HG03280 (cell line): ENCODE results near the gene DENND1C.

Source experiments
- ATAC-seq: cut with Tn5 transposase; IDR thresholded peaks from one replicate; pipeline ENCODE4 v1.9.1; 2021; ENCODE audit warnings: mild to moderate bottlenecking, moderate library complexity; ENCODE audit not compliant: unreplicated experiment

The DENND1C gene

DNA sequence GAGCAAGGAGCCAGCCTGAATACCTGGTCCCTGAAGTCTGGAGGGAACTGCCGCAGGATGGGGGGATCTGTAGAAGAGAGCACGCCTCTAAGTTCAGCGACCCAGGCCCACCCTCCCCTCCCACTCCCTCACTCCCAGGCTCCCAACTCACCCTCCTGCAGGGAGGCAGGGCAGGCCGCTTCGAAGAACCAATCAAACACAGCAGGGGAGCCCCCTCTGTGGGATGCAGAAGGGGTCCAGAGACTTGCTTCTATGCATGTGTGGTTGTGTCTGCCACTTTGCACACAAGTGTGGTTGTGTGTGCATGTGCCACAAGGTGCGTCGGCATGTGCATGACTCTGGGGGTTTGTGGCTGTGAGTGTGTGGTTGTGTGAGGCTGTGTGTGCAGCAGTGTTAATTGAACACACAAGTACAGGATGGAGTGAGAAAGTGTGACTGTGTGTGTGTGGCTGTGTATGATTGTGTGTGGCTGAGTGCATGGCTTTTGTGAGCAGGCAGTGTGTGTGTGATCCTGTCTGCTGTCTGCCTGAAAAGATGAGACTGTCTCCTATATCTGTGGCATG lies 1.7 kb downstream of the DENND1C start:
- no peak for ATAC-seq

DNA sequence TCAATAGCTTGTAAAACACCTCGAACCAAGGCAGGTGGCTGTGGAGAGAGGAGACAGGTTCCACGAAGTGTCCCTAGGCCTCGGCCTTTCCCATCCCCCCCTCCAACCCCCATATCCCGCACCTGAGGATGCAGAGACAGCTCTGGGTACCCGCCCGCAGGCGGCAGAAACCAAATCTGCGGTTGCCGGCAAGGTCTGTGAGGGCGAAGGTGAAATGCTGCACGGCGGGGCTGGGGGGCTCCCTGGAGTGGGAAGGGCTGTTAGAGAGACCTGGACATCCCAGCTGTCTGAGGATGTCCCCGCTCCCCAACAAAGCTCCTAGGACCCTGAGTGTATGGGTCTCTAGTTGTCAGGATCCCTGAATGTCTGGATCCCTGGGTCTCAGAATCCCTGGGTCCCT lies 2.8 kb downstream of the DENND1C start:
- ATAC-seq: no peak

DNA sequence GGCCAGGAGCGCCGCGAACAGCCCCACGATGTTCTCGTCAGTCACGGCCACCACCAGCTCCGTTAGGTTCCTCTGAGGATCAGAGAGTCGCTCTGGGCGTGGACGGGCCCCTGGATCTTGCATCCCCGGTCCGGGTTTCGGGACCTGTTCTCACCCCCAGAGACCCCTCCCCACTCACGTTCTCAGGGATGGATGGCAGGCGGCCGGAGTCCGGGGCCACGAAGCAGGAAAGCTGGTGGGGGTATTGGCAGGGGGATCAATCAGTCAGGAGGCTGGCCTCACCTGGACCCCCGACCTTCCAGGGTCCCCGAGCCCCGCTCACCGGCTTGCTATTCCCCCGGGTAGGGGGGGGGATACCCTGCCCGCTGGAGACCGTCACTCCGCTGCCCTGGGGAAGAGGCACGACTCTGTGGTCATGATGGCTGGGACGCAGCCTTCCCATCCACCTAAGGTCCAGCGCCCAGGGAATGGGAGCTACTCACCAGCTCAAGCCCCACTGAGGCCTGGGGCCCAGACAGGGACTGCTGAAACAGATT lies 4.6 kb downstream of the DENND1C start:
- ATAC-seq: no peak

DNA sequence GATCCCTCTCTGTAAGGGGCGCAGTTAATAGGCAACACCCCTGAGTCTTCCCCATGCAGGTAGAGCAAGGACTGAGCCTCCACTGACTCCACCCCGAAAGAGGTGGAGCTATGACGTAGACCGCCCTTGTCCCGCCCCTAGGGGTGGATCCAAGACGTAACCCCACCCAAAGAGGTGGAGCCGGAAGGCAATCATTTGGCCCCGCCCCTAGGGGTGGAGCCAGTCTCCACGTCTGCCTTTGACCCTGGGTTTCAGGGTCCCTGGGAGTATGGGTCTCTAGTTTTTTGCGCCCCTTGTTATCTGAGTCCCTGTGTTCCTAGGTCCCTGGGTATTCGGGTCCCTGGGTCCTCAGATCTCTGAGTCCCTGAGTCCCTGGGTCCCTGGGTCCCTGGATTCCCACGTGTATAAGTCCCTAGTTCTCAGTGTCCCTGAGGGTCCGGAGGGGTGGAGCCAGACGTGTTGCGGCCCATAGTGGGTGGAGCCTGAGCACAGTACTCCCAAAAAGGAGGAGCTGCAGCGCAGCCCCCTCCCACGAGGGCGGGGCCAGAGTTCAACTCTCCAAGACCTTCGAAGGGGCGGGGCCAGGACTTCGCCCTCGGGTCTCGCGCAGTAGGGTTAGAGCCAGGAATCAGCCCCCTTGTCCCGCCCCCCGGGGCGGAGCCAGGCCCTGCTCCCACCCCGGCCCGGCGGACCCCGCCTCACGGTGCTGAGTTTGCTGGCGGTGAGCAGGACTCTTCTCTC lies 5.3 kb downstream of the DENND1C start:
- ATAC-seq: no peak

DNA sequence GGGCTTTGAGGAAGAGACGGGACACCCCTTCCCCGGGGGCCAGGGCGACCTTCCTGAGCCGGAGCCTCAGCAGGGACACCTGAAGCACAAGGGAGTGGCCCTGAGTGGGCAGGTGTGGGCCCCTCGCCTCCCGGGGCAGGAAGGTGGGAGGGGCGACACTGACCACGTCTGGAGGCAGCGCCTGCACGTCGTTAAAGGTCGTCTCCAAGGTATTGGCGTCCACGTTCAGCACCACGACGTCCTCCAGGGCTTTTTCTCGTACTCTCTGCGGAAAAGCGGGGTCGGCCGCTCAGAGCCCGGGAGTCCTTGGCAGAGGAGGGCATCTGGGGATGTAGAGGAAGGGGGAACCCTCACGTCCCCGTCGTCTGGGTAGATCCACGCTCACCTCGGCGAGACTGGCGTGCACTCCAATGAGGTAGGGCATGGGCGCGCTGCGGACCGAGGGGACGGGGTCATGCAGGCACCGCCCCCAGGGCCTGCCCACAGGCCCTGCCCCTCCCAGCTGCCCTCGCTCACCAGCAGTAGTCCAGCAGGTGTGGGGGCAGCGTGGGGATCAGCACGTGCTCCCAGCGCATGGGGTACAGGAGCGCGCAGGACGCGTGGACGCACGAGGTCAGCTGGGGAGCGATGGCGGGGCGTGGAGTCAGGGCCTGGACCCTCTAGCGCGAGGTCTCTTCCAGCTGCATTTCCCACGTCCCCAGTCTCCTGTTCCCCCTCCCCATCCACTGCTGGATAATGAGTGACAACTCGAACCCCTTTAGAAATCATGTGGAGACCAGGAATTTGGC lies 6.1 kb downstream of the DENND1C start:
- ATAC-seq: no peak

DNA sequence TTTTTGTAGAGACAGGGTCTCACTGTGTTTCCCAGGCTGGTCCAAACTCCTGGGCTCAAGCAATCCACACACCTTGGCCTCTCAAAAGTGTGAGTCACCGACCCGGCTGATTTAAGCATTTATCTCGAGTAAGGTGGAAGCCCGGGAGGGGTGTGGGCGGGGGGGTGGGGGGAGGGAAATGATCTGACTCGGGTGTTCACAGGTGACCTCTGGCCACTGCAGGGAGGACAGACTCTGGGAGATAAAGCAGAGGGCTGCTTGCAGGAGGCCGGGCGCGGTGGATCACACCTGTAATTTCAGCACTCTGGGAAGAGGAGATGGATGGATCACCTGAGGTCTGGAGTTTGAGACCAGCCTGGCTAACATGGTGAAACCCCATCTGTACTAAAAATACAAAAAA lies 7.9 kb downstream of the DENND1C start:
- ATAC-seq: no peak

DNA sequence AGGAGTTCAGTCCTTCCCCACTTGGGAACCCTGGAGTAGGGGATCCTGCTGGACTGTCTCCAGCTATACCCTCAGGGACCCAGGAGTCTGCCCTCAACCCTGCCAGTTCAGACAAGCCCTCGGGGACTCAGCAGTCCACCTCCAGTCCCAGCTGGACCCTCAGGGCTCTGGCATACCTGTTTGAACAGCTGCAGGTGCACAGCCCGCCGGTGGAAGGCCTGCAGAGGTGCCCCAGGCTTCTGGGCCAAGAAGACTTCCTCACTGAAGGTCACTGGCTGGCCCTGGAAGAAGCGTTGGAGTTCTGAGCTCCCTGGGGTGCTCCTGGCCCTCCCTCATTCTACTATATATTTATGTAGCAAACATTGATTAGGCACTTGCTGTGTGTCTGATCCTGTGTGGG lies 8.9 kb downstream of the DENND1C start:
- ATAC-seq: no peak

DNA sequence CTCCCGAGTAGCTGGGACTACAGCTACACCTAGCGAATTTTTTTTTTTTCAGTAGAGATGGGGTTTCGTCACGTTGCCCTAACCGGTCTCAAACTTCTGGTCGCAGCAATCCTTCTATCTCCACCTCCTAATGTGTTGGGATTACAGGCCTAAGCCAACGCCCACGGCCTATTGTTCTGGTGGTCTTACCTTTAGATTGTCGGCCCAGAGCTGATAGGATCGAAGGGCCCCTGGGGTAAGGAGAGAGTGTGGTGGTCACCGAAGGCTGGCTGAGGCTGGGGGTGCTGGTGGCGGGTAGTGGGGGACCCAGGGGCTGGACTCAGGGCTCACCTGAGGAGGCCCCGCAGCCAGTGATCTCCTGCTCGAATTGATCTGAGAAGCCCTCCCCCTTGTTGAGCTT lies 10.5 kb downstream of the DENND1C start:
- no peak for ATAC-seq

DNA sequence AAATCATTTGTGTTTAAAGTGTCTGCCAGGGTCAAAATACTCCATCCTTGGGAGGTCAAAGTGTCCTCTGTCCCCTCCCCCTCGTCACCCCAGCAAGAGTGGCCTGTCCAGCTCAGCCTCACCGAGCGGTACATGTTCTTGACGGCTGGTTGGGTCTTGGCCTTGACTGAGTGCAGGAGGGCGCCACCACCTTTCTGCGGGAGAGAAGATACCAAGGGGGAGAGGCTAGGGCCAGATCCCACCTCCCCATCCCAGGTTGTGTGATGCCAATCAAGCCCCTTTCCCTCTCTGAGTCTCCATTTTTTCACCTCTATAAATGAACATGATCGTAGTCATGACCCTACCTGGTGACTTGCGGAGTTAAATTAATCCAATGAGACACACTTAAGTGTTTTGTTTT lies 11.4 kb downstream of the DENND1C start:
- ATAC-seq: no peak

DNA sequence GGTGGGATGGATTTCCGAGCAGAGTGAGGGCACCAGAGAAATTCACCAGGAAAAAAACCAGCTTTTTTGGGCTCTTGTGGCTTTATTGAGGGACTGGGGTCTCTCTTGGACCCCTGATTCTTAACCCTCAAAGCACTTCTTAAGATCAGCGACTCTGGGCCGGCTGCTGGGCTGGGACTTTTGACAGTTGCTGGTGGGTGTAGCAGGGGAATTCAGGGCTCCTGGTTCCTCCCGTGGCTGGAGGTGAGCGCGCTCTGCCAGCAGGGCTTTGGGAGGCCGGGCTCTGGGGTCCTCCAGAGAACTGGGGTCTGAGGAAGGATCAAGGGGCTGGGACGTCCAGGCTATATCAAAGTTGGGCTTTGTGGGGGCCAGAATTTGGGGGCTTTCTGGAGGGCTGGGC lies 14.2 kb downstream of the DENND1C start:
- ATAC-seq: no peak

DNA sequence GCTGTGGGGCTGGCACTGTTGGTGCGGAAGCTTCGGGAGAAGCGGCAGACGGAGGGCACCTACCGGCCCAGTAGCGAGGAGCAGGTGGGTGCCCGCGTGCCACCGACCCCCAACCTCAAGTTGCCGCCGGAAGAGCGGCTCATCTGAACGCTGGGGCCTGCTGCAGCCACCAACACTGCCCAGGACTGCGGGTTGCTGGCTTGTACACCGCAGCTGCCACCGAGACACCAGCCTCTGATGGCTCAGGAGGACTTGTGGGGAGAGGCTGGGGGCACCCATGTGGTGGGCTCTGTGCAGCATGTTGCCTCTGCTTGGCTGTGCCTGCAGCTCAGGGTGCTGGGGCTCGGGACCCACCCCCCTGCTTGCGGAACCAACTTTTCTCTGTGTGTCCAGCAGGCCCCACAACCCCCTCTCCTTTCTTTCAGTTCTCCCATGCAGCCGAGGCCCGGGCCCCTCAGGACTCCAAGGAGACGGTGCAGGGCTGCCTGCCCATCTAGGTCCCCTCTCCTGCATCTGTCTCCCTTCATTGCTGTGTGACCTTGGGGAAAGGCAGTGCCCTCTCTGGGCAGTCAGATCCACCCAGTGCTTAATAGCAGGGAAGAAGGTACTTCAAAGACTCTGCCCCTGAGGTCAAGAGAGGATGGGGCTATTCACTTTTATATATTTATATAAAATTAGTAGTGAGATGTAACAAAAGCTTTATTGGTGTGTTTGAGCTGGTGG lies 14.9 kb downstream of the DENND1C start:
- ATAC-seq: no peak

DNA sequence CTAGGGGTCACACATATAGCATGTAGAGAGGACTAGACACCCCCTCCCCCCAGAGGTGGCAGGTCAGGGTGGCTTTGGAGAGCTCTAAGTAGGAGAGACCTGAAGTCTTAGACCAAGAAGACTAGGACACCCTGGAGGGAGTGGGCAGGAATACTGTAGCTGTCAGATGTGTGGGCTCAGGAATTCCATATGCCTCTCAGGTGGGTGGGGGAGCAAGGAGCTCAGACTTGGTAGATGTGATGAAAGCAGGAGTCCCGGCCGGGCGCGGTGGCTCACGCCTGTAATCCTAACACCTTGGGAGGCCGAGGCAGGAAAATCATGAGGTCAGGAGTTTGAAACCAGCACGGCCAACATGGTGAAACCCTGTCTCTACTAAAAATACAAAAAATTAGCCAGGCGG lies 15.9 kb downstream of the DENND1C start:
- ATAC-seq: no peak

DNA sequence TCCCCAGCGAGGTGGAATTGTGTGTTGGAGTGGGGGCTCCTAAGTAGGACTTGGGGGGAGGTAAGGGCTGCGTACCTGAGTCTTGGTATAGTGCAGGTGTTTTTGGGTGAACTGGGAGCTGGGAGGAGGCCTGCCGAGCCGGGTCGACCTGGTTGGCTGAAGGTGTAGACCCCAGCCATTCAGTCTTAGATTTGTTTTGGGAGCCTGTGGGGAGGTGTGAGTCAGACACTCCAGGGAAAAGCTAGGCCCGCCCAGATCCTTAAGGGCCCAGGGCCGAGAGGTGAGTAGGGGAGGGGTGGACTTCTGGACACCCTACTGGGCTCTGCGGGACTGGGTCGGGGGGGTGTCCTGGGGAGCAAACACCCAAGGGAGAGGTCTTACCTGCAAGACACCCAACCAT lies 16.6 kb downstream of the DENND1C start:
- no peak for ATAC-seq

DNA sequence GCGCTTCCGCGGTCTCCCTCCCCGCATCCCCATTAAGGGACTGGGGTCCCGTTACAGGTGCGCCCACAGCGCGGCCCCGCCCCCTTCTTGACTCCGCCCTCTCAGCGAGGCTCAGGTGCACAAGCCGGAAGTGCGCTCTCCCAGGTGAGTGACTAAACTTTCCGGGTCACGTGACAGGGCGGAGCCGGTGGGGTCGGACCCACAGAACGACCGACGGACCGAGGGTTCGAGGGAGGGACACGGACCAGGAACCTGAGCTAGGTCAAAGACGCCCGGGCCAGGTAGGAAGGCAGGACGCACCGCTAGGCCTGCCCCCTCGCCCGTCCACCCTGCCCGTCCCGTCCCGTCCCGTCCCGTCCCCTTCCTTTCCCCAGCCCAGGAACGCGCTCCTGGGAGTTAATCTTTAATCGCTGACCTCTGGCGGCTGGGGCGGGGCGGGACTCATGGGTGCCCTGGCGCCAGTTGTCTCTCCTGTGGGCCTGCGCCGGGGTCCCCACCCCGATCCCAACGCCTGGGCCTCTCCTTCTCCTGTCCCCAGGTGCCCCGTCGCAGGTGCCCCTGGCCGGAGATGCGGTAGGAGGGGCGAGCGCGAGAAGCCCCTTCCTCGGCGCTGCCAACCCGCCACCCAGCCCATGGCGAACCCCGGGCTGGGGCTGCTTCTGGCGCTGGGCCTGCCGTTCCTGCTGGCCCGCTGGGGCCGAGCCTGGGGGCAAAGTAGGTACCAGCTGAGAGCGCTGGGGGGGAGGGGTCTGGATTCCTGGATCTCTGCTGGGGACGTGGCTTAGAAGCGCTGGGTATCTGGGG lies 17.3 kb downstream of the DENND1C start, which contains the start of gene CRB3:
CRB3 (plus strand) TSS at position 202 of the 804 bp plus-strand sequence; CDS start at position 633, 431 bp downstream.
- no peak for ATAC-seq

DNA sequence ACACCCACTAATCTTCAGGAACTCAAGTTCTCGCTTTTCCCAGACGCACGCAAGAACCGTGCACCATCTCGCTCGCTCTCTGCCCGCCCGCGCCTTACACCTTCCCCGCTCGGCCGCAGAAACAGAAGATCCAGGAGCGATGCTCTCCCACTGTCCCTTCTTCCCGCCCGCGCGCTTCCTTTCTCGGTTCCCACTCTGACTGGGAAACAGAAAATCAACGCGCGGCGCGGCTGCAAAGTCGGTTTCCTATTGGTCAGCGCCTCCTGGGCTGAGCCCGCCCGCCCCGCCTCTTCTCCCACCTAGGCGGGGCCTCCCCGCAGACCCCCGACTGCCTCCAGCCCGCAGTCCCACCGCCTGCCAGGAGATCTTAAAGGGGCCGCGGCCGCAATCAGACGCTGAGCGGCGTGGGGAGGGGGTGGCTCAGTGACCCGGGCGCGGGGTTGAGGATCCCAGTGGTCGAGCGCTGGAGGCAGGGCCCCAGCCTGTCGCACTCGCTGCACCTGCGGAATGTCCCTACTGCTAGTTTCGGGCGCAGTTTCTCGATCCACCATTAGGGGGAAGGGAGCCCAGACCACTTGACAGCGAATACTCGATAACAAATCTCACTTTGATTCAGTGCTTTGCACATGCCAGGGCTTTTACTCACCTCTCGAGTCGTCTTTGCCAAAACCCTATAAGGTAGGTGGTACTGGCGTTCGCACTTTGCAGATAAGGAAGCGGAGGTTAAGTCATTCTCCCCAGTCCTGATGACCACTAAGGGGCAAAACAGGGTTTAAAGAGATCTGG lies 21.3 kb downstream of the DENND1C start:
- ATAC-seq: peak; percentile 79

DNA sequence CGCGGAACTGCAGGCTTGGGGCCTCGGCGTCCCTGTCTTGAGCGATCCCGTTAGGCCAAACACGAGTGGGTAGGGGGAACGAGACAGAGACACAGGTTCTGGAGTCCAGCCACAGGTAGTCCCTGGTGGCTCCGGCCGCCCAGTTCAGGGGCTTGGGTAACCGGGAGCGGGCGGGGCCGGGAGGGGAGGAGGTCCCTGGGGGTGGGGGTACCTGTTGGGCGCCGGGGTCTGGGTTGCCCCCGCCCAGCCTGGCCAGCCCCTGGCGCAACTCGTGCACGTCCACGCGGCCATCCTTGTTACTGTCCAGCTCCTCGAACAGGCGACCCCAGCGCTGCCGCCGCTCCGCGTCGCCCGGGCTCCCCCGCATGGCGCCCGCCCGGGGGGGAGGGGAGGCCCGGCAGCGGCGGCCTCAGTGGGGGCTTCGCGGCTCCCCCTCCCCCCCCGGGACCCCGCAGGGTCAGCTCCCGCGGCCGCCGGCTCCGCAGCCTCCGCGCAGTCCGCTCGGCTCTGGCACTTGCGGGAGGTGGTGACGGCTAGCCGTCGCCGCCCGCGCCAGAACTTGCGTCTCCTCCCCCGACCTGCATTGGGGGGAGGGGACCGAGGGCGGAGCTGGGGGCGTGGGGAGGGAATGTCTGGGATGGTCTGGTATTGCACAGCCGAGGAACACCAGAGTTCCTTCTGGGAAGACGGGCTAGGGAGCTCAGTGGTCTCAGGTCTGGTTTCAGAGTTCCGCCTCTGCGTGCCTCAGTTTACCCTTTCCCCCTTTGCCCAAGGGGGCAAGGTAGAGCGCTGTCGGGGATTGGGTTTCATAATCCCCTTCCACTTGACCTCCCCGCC lies 22.1 kb downstream of the DENND1C start, which contains the start of gene SLC25A23:
SLC25A23 (minus strand) TSS at position 531 of the 837 bp plus-strand sequence; CDS start at position 367, 164 bp downstream.
- ATAC-seq: peak; percentile 23

DNA sequence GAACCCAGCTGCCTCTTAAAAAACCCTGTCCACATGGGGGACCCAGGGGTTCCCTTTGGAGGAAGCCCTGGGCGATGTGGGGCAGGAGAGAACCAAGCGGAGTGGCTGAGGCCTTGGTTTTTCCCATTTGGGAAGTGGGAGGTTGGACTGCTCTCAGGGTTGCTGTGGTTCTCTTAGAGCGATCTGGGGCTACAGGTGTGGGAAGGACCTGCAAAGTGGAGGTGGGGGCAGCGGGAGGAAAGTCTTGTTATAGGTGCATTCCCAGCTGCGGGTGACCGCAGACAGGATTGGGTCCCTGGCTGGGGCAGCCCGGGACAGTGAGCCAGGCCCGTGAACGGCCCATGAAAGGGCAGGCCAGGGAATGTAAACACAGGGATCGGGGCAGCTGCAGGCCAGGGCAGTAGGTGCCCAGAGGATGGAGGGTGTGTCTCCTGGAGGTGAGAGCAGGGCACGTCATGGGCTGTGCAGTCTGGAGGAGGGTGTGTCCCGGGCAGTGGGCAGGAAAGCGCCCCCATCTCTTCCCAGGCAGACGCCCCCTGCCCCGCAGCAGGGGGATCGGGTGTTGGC lies 22.8 kb downstream of the DENND1C start:
- no peak for ATAC-seq
